Measurements from ENCODE around the gene SLC34A3.

- TF ChIP-seq CTCF (IDR thresholded peaks at IDR 0.05; ENCODE audit: insufficient read depth, low read depth, low read length) (no peak), EZH2 (IDR thresholded peaks at IDR 0.05; ENCODE audit: insufficient read depth, low read length) (no peak)
These were observed 50.0 kb downstream of the SLC34A3 start for GRCh38 chr9:137280474-137281344.
